IMR-90 (cell line): ENCODE results near the gene S1PR4. TPM values are rescaled to one million over a fixed set of nuclear protein-coding genes. Genes with fewer than 3 reads are reported as not detected.
"Not testable (repeated sequence)": the region's sequence is repeated elsewhere in the genome, so short reads cannot be mapped to it uniquely, and the experiment has no call there.

Experiments
- ATAC-seq: fragments of 200-7000 bp; cut with Tn5 transposase; 2 replicates; pipeline ENCODE4 v1.9.1; 2020; ENCODE audit warnings: low read depth, mild to moderate bottlenecking, moderate library complexity
- BruUV-seq: library from RNA; stranded (reverse); fragments of 400-500 nt; replicated peaks from 2 replicates; lab custom pipeline; 2021; lab: Mats Ljungman, UMichigan
- CTCF ChIA-PET: fragments of 300-600 bp; formaldehyde crosslinking; extraction: SDS; loops from one replicate; lab custom pipeline; 2021; ENCODE audit warnings: antibody characterized with exemption; lab: Yijun Ruan, JAX
- POLR2A ChIA-PET: fragments of 300-600 bp; sonication (Branson Sonifier 250); formaldehyde crosslinking; loops from one replicate; lab custom pipeline; 2022; ENCODE audit warnings: antibody characterized with exemption; ENCODE audit not compliant: unreplicated experiment; lab: Charles Lee
- DNase-seq: peaks from one replicate; pipeline ENCODE4 v3.0.0; 2013
- H2AFZ ChIP-seq: replicated peaks from 2 replicates; pipeline ENCODE3; 2013; ENCODE audit warnings: low read length, mild to moderate bottlenecking; ENCODE audit not compliant: poor library complexity
- H2AK5ac ChIP-seq: 2 replicates; pipeline ENCODE4 v1.6.1; 2013; ENCODE audit warnings: low read depth, low read length, inconsistent platforms
- H2AK9ac ChIP-seq: replicated peaks from 2 replicates; pipeline ENCODE3; 2013; ENCODE audit warnings: mild to moderate bottlenecking, low read depth, low read length, moderate library complexity; ENCODE audit not compliant: poor library complexity
- H2BK120ac ChIP-seq: 2 replicates; pipeline ENCODE4 v1.6.1; 2013; ENCODE audit warnings: low read depth, low read length, inconsistent platforms
- H2BK15ac ChIP-seq: 3 replicates; pipeline ENCODE4 v1.6.1; 2013; ENCODE audit warnings: low read depth, low read length, inconsistent platforms
- H2BK20ac ChIP-seq: 2 replicates; pipeline ENCODE4 v1.6.1; 2013; ENCODE audit warnings: low read depth, mild to moderate bottlenecking, inconsistent platforms, low read length, moderate library complexity
- H2BK5ac ChIP-seq: 2 replicates; pipeline ENCODE4 v1.6.1; 2013; ENCODE audit warnings: mild to moderate bottlenecking, low read depth, low read length, inconsistent platforms; ENCODE audit not compliant: poor library complexity, severe bottlenecking
- H3K14ac ChIP-seq: replicated peaks from 2 replicates; pipeline ENCODE4 v1.6.1; 2013; ENCODE audit warnings: low read depth, low read length, inconsistent platforms
- H3K18ac ChIP-seq: 2 replicates; pipeline ENCODE4 v1.6.1; 2013; ENCODE audit warnings: low read depth, low read length, control low read depth
- H3K23ac ChIP-seq: 2 replicates; pipeline ENCODE4 v1.6.1; 2013; ENCODE audit warnings: low read depth, low read length, inconsistent platforms
- H3K27ac ChIP-seq: 2 replicates; pipeline ENCODE4 v1.5.1; 2013; ENCODE audit warnings: mild to moderate bottlenecking, control low read depth, low read length; ENCODE audit not compliant: insufficient read depth
- H3K27me3 ChIP-seq: 2 replicates; pipeline ENCODE4 v1.6.1; 2013; ENCODE audit warnings: low read length; ENCODE audit not compliant: control insufficient read depth, insufficient read depth
- H3K36me3 ChIP-seq: 2 replicates; pipeline ENCODE4 v1.6.1; 2013; ENCODE audit warnings: low read length, mixed read lengths; ENCODE audit not compliant: control insufficient read depth, insufficient read depth
- H3K4ac ChIP-seq: 2 replicates; pipeline ENCODE4 v1.6.1; 2013; ENCODE audit warnings: low read depth, low read length, inconsistent platforms
- H3K4me1 ChIP-seq: 2 replicates; pipeline ENCODE4 v1.6.1; 2013; ENCODE audit warnings: low read length, mixed read lengths; ENCODE audit not compliant: control insufficient read depth, insufficient read depth
- H3K4me2 ChIP-seq: 2 replicates; pipeline ENCODE4 v1.6.1; 2013; ENCODE audit warnings: low read depth, mild to moderate bottlenecking, control low read depth, low read length, moderate library complexity
- H3K4me3 ChIP-seq: 2 replicates; pipeline ENCODE4 v1.5.1; 2013; ENCODE audit warnings: low read depth, mild to moderate bottlenecking, control low read depth, low read length, moderate library complexity; ENCODE audit not compliant: insufficient read depth
- H3K56ac ChIP-seq: 2 replicates; pipeline ENCODE4 v1.6.1; 2013; ENCODE audit warnings: low read length, inconsistent platforms; ENCODE audit not compliant: insufficient read depth; ENCODE audit errors: extremely low read depth
- H3K79me1 ChIP-seq, 2 experiments: 2 replicates each; pipeline ENCODE4 v1.6.1; 2013; ENCODE audit warnings: low read length in 2 of 2, inconsistent platforms in 1 of 2, low read depth in 1 of 2
- H3K9ac ChIP-seq: 2 replicates; pipeline ENCODE4 v1.6.1; 2013; ENCODE audit warnings: low read depth, low read length, control low read depth
- H3K9me1 ChIP-seq: 2 replicates; pipeline ENCODE4 v1.6.1; 2013; ENCODE audit warnings: low read length, inconsistent platforms; ENCODE audit not compliant: insufficient read depth
- H3K9me3 ChIP-seq: 2 replicates; pipeline ENCODE4 v1.6.1; 2013; ENCODE audit warnings: low read length; ENCODE audit not compliant: control insufficient read depth, insufficient read depth
- H4K20me1 ChIP-seq: 2 replicates; pipeline ENCODE4 v1.6.1; 2013; ENCODE audit warnings: low read length, inconsistent platforms; ENCODE audit not compliant: insufficient read depth
- H4K5ac ChIP-seq: 2 replicates; pipeline ENCODE4 v1.6.1; 2013; ENCODE audit warnings: mild to moderate bottlenecking, low read depth, low read length, control low read depth
- H4K8ac ChIP-seq, 2 experiments: 2 replicates each; pipeline ENCODE4 v1.6.1; 2013; ENCODE audit warnings: low read depth in 2 of 2, low read length in 2 of 2, control low read depth in 1 of 2, inconsistent platforms in 1 of 2
- H4K91ac ChIP-seq: 2 replicates; pipeline ENCODE4 v1.6.1; 2013; ENCODE audit warnings: low read depth, low read length, inconsistent platforms; ENCODE audit not compliant: insufficient read depth
- WGBS, 2 experiments: methylation state at CpG; one replicate each; pipeline versions ENCODE4 v1.1.5 to v1.1.7; 2013; ENCODE audit warnings: missing lambda C conversion rate in 2 of 2; ENCODE audit not compliant: insufficient read length in 1 of 2; ENCODE audit errors: extremely low coverage in 2 of 2; 5-methylcytosine and 5-hydroxymethylcytosine counted together
- dilution Hi-C: fragments of 300-500 bp; cut with HindIII; formaldehyde crosslinking; loops from one replicate; pipeline ENCODE4 v1.14.3; 2018; ENCODE audit warnings: low sequenced_read_pairs; ENCODE audit not compliant: unreplicated experiment
- in situ Hi-C: fragments of 300-500 bp; cut with MboI; formaldehyde crosslinking; loops from 3 replicates; pipeline ENCODE4 v1.14.3; 2019; ENCODE audit warnings: low sequenced_read_pairs, inconsistent platforms, mixed read lengths
- intact Hi-C: fragments of 100-400 bp; cut with micrococcal nuclease; formaldehyde crosslinking; loops from 2 replicates; pipeline ENCODE4 v1.10.0; 2022
- polyA plus RNA-seq, 3 experiments: library from polyadenylated mRNA; depleted of rRNA; stranded (reverse); fragments of >200 nt; gene quantifications; 2 replicates each; pipeline ENCODE4 v1.2.3, GENCODE V29; 2012; ENCODE audit warnings: low replicate concordance in 1 of 3
- total RNA-seq: library from RNA; depleted of rRNA; stranded (reverse); fragments of >200 nt; gene quantifications from 2 replicates; pipeline ENCODE4 v1.2.3, GENCODE V29; 2012

The S1PR4 gene
- total and polyA plus RNA-seq, 2 of the 4 experiments (the other 2 are of a cell fraction) = not detected

DNA sequence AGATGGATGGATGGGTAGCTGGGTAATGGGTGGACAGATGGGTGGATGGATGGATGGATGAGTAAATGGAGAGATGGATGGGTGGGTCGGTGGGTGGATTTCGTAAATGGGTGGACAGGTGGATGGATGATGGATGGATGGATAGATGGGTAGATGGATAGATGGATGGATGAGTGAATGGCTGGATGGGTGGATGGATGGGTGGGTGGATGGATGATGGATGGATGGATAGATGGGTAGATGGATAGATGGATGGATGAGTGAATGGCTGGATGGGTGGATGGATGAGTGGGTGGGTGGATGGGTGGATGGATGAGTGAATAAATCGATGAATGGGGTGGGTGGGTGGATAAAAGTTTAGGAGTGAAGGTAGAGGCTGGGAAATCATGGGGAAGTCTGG, 24.1 kb upstream of the S1PR4 start:
- Histone ChIP-seq H3K14ac (peak overlapping the region; percentile 100), H4K91ac (peak overlapping the region; percentile 97), H3K79me1 (peaks cover 0 to 17% of the 10 kb centered on the region in 2 experiments; a peak in 2 of 4 replicates), H2AK5ac (peak overlapping the region; percentile 100), H3K18ac (peak overlapping the region; percentile 82), H2BK15ac (peak overlapping the region; percentile 99; the same call in 2 of the 3 replicates), H3K9ac (peak overlapping the region; percentile 73; the same call in 1 of the 2 replicates), H3K27ac (peak overlapping the region; percentile 88), H2AK9ac (peak overlapping the region; percentile 100), H3K23ac (peak overlapping the region; percentile 100), H2AFZ (peak overlapping the region; percentile 72), H4K5ac (peak overlapping the region; percentile 86), H4K8ac (peak overlapping the region; percentile 94 to 99), H3K4ac (peak overlapping the region; percentile 100), H2BK120ac (peak overlapping the region; percentile 99), H3K9me1 (peaks cover 13% of the 10 kb centered on the region), H3K56ac (peak overlapping the region; percentile 93), H2BK20ac (peak overlapping the region; percentile 100), H2BK5ac (peak overlapping the region; percentile 100)
- H3K9me3 ChIP-seq, in situ Hi-C loops, H3K36me3 ChIP-seq, H3K4me2 ChIP-seq, intact Hi-C loops, H4K20me1 ChIP-seq, POLR2A ChIA-PET, BruUV-seq, CTCF ChIA-PET, DNase-seq, H3K4me3 ChIP-seq, dilution Hi-C loops, H3K27me3 ChIP-seq, ATAC-seq, H3K4me1 ChIP-seq: not testable (repeated sequence)
- WGBS, 2 experiments = 85 to 100% methylated on average over 3 of the region's 3 CpGs
